MM.1S (cell line): Measurements from ENCODE around the gene BPHL.
"Not testable (repeated sequence)": the region's sequence is repeated elsewhere in the genome, so short reads cannot be mapped to it uniquely, and the experiment has no call there.

Experiments used
- DNase-seq: peaks from one replicate; pipeline ENCODE4 v3.0.0-alpha.2; 2015
- H2AFZ ChIP-seq: fragments of 300-600 bp; sonication (generic); 2 replicates; pipeline ENCODE4 v1.6.0; 2016; ENCODE audit warnings: antibody characterized with exemption, low read length
- H3F3A ChIP-seq: fragments of 300-600 bp; sonication (generic); 2 replicates; pipeline ENCODE4 v1.6.1; 2016; ENCODE audit warnings: mild to moderate bottlenecking, antibody characterized with exemption, low read length, moderate library complexity, mixed read lengths; ENCODE audit not compliant: insufficient read depth
- H3K27ac ChIP-seq: fragments of 300-600 bp; sonication (generic); 2 replicates; pipeline ENCODE4 v1.5.1; 2016; ENCODE audit warnings: mild to moderate bottlenecking, low read length
- H3K27me3 ChIP-seq: fragments of 300-600 bp; sonication (generic); replicated peaks from 2 replicates; pipeline ENCODE4 v1.6.0; 2016; ENCODE audit warnings: low read length; ENCODE audit not compliant: insufficient read depth
- H3K36me3 ChIP-seq: fragments of 300-600 bp; sonication (generic); replicated peaks from 2 replicates; pipeline ENCODE4 v1.6.1; 2016; ENCODE audit warnings: mild to moderate bottlenecking, low read length, mixed read lengths; ENCODE audit not compliant: insufficient read depth
- H3K4me1 ChIP-seq: fragments of 300-600 bp; sonication (generic); 2 replicates; pipeline ENCODE4 v1.6.1; 2016; ENCODE audit warnings: low read length, mixed read lengths
- H3K4me2 ChIP-seq: fragments of 300-600 bp; sonication (generic); 2 replicates; pipeline ENCODE4 v1.6.0; 2016; ENCODE audit warnings: low read depth, low read length
- H3K4me3 ChIP-seq: fragments of 300-600 bp; sonication (generic); 2 replicates; pipeline ENCODE4 v1.5.1; 2016; ENCODE audit warnings: low read length, mixed read lengths
- H3K79me2 ChIP-seq: fragments of 300-600 bp; sonication (generic); 2 replicates; pipeline ENCODE4 v1.6.1; 2016; ENCODE audit warnings: mixed run types, low read length, mixed read lengths
- H3K9ac ChIP-seq: fragments of 300-600 bp; sonication (generic); 2 replicates; pipeline ENCODE4 v1.6.1; 2016; ENCODE audit warnings: low read length, mixed read lengths
- H3K9me2 ChIP-seq: fragments of 300-600 bp; sonication (generic); replicated peaks from 2 replicates; pipeline ENCODE4 v1.6.1; 2016; ENCODE audit warnings: mild to moderate bottlenecking, low read length, mixed read lengths; ENCODE audit not compliant: insufficient read depth
- H3K9me3 ChIP-seq: fragments of 300-600 bp; sonication (generic); replicated peaks from 2 replicates; pipeline ENCODE4 v1.6.1; 2016; ENCODE audit warnings: mild to moderate bottlenecking, low read length, mixed read lengths; ENCODE audit not compliant: insufficient read depth
- H4K20me1 ChIP-seq: fragments of 300-600 bp; sonication (generic); 2 replicates; pipeline ENCODE4 v1.6.1; 2016; ENCODE audit warnings: mild to moderate bottlenecking, low read length, moderate library complexity, mixed read lengths; ENCODE audit not compliant: insufficient read depth
- EZH2 ChIP-seq: fragments of 300-600 bp; sonication (generic); optimal IDR thresholded peaks from 2 replicates; pipeline ENCODE3; 2017; ENCODE audit warnings: low read depth, mild to moderate bottlenecking, antibody characterized with exemption, low read length, mixed read lengths
- EZH2phosphoT487 ChIP-seq: fragments of 300-600 bp; sonication (generic); IDR thresholded peaks from 2 replicates; pipeline ENCODE4 v1.6.1; 2018; ENCODE audit warnings: antibody characterized with exemption, low read length
- TF ChIP-seq, protein P1 (sequence below): fragments of 300-600 bp; sonication (generic); IDR thresholded peaks from 2 replicates; pipeline ENCODE4 v1.5.1; 2016; ENCODE audit warnings: antibody characterized with exemption, low read length, mixed read lengths

BPHL gene

DNA sequence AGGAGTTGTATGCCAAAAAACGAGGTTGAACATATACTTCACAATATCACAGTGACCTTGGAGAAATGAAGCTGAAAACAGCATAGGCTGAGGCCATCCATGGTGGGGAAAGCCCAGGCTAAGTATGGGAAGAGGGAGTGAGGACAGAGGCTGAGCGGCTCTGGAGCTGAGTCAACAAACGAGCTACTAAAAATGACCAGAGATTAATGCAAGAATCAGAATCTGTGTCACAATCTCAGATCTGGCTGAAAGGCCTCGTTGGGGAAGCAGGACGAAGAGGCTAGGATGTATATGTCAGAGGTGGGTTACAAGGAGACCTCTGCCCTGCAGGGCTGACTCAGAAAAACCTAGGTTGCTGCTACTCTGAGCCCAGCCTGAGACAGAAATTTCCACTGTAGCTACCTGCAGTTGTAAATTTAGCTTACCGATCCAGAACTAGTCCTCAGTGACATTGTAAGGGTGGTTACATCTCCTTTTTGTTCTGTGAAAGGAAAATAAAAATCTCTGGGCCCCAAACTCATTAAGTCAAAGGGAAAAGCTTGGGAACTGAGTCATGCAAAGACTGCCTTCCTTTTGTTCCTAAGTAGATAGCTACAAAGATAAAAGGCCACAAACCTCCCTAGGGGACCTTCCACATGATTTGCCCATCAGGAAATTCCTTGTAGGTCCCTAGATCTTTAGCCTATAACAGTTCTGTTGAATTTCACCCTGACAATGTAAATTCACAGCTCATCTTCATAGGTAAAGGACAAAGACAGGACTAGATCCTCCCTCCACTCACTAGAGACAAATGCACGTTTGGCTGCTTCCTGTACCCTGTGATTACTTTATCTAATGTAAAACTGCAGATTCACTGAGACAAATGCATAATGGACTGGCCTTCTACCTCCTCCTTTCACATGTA is 47.4 kb downstream of the BPHL start:
- TF ChIP-seq, protein P1, sequence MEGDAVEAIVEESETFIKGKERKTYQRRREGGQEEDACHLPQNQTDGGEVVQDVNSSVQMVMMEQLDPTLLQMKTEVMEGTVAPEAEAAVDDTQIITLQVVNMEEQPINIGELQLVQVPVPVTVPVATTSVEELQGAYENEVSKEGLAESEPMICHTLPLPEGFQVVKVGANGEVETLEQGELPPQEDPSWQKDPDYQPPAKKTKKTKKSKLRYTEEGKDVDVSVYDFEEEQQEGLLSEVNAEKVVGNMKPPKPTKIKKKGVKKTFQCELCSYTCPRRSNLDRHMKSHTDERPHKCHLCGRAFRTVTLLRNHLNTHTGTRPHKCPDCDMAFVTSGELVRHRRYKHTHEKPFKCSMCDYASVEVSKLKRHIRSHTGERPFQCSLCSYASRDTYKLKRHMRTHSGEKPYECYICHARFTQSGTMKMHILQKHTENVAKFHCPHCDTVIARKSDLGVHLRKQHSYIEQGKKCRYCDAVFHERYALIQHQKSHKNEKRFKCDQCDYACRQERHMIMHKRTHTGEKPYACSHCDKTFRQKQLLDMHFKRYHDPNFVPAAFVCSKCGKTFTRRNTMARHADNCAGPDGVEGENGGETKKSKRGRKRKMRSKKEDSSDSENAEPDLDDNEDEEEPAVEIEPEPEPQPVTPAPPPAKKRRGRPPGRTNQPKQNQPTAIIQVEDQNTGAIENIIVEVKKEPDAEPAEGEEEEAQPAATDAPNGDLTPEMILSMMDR = no peak
- TF ChIP-seq EZH2 = no peak
- no peak for TF ChIP-seq EZH2phosphoT487
- no peaks in the 10 kb centered on the region for H3K79me2 ChIP-seq
- no peak overlapping the region for H2AFZ ChIP-seq
- H3K36me3 ChIP-seq = no peaks in the 10 kb centered on the region
- no peak overlapping the region for H3K9ac ChIP-seq
- H3K4me1 ChIP-seq = no peaks in the 10 kb centered on the region
- H3K4me2 ChIP-seq = no peak overlapping the region
- H3K27me3 ChIP-seq = peaks cover 12% of the 10 kb centered on the region
- H4K20me1 ChIP-seq = no peaks in the 10 kb centered on the region
- no peak overlapping the region for H3K4me3 ChIP-seq
- no peaks in the 10 kb centered on the region for H3F3A ChIP-seq
- DNase-seq = no peak
- no peaks in the 10 kb centered on the region for H3K9me2 ChIP-seq
- H3K27ac ChIP-seq = no peak overlapping the region
- no peaks in the 10 kb centered on the region for H3K9me3 ChIP-seq

DNA sequence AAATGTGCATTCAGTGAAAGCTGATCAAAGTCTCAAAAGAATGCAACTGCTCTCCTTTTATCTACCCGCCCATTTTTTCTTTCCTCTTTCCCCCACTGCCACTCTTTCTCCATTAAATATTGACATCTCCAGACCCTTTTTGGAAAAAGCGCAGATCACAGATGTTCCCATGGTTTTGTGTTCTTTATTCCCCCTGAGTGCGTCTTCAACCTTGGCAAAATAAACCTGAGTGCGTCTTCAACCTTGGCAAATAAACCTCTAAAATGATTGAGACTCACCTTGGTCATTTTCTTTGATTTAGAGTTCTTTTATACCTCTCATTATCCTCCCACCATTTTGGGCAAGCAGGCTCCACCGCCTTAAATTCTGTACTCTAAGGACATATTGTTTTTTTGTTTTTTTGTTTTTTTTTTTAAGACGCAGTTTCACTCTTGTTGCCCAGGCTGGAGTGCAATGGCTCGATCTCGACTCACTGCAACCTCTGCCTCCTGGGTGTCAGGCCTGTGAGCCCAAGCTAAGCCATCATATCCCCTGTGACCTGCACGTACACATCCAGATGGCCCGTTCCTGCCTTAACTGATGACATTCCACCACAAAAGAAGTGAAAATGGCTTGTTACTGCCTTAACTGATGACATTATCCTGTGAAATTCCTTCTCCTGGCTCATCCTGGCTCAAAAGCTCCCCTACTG is 48.2 kb downstream of the BPHL start:
- not testable (repeated sequence) for H3K27me3 ChIP-seq, H3K9me3 ChIP-seq, H3K27ac ChIP-seq, DNase-seq, H3K4me1 ChIP-seq, H4K20me1 ChIP-seq, H3K4me3 ChIP-seq, H3F3A ChIP-seq, H3K79me2 ChIP-seq, H3K9me2 ChIP-seq, H2AFZ ChIP-seq, H3K4me2 ChIP-seq, H3K9ac ChIP-seq, H3K36me3 ChIP-seq

DNA sequence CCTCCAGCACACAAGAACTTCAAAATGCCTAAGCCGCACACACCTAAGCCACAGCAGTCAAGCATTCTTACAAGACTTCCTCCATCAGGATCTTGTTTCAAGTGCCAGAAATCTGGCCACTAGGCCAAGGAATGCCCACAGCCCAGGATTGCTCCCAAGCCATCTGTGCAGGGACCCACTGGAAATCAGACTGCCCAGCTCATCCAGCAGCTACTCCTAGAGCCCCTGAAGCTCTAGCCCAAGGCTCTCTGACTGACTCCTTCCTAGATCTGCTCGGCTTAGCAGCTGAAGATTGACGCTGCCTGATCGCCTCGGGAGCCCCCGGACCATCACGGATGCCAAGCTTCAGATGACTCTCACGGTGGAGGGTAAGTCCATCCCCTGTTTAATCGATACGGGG is 49.5 kb downstream of the BPHL start:
- H3K9me2 ChIP-seq, H4K20me1 ChIP-seq, H3K27ac ChIP-seq, H3F3A ChIP-seq, H3K4me2 ChIP-seq, H3K27me3 ChIP-seq, H3K4me1 ChIP-seq, H2AFZ ChIP-seq, H3K4me3 ChIP-seq, H3K9me3 ChIP-seq, H3K79me2 ChIP-seq, H3K36me3 ChIP-seq, DNase-seq, H3K9ac ChIP-seq: not testable (repeated sequence)

DNA sequence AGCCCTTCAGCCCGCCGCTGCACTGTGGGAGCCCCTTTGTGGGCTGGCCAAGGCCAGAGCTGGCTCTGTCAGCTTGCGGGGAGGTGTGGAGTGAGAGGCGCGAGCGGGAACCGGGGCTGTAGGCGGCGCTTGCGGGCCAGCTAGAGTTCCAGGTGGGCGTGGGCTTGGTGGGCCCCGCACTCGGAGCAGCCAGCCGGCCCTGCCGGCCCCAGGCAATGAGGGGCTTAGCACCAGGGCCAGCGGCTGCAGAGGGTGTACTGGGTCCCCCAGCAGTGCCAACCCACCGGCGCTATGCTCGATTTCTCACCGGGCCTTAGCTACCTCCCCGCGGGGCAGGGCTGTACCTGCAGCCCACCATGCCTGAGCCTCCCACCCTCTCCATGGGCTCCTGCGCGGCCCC is 52.2 kb downstream of the BPHL start:
- H3K79me2 ChIP-seq, H3K4me2 ChIP-seq, H2AFZ ChIP-seq, H3K9me2 ChIP-seq, H3K4me1 ChIP-seq, H3F3A ChIP-seq, H3K9me3 ChIP-seq, H3K9ac ChIP-seq, DNase-seq, H3K36me3 ChIP-seq, H3K4me3 ChIP-seq, H3K27me3 ChIP-seq, H3K27ac ChIP-seq, H4K20me1 ChIP-seq: not testable (repeated sequence)

DNA sequence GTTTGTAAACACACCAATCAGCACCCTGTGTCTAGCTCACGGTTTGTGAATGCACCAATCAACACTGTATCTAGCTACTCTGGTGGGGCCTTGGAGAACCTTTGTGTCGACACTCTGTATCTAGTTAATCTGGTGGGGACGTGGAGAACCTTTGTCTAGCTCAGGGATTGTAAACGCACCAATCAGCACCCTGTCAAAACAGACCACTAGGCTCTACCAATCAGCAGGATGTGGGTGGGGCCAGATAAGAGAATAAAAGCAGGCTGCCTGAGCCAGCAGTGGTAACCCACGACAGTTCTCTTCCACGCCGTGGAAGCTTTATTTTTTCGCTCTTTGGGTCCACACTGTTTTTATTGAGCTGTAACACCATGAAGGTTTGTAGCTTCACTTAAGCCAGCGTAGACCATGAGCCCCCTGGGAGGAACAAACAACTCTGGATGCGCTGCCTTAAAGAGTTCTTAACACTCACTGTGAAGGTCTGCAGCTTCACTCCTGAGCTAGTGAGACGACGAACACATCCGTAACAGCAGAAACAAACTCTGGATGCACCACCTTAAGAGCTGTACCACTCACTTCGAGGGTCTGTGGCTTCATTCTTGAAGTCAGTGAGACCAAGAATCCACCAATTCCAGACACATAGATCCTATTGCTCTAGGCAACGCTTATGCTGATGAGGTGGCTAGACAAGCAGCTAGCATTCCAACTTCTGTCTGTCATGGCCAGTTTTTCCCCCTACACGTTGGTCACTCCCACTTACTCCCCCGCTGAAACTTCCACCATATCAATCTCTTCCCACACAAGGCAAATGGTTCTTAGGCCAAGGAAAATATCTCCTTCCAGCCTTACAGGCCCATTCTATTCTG is 53.0 kb downstream of the BPHL start:
- H2AFZ ChIP-seq = not testable (repeated sequence)

DNA sequence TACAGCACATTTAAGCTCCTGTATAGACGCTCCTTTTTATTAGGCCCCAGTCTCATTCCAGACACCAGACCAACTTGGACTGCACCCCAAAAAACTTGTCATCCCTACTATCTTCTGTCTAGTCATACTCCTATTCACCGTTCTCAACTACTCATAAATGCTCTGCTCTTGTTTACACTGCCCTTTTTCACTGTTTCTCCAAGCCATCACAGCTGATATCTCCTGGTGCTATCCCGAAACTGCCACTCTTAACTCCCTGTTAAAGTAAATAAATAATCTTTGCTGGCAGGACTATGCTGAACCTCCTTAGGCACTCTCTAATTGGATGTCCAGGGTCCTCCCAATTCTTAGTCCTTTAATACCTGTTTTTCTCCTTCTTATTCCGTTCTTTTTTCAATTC is 54.3 kb downstream of the BPHL start:
- H3K9ac ChIP-seq, H3K27ac ChIP-seq, H3K4me2 ChIP-seq, H2AFZ ChIP-seq, DNase-seq, H4K20me1 ChIP-seq, H3F3A ChIP-seq, H3K27me3 ChIP-seq, H3K4me1 ChIP-seq, H3K79me2 ChIP-seq, H3K9me3 ChIP-seq, H3K36me3 ChIP-seq, H3K9me2 ChIP-seq, H3K4me3 ChIP-seq: not testable (repeated sequence)

More for the DNA sequence above, 53.0 kb downstream of the BPHL start:
- H3K9me3 ChIP-seq, H3K4me1 ChIP-seq, H3F3A ChIP-seq, H3K9me2 ChIP-seq, H4K20me1 ChIP-seq, H3K36me3 ChIP-seq, H3K79me2 ChIP-seq, H3K9ac ChIP-seq, H3K4me2 ChIP-seq, H3K27me3 ChIP-seq, H3K4me3 ChIP-seq, H3K27ac ChIP-seq, DNase-seq: not testable (repeated sequence)
